GM19099 (cell line): ENCODE measurements around the gene CXCL12.

ENCODE experiments used
- POLR2A ChIP-seq: IDR thresholded peaks from 3 replicates; pipeline ENCODE4 v1.6.1; 2011; ENCODE audit warnings: low read depth; ENCODE audit not compliant: insufficient read length; ENCODE audit errors: extremely low read depth

Gene CXCL12

DNA sequence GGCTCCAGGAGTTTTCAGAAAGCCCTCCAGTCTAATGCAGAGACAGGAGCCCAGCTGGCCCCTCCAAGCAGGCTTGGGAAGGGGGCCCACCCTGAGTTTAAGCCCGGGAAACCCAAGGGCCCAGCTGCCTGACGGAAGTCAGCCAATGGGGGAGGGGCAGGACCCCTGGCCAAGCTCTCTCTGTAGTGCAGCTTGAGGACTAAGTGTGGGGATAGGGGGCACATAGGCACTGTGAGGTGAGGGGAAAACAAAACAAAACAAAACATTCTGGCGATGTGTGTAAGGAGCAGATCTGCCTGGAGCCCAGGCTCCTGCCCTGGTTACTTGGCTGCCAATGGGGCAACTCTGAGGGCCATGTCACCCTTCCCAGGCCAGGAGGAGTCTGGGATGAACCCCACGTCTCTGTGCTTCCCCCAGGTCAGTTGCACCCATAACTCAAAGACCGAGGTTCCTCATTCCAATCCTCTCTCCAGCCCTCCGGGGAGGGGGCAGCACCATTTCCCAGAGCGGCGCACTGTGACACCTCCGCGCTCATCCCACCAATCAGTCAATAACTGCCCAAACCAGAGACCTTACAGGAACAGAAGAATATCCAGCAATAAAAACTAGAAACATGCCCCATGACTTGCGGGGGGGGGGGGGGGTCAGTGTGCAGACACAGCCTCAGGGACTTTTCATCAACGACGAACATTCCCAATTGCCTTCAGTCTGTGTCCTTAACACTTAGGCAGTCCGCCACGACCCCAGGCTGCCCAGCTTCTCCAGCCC, 1.7 kb downstream of the CXCL12 start:
- no peak for TF ChIP-seq POLR2A

DNA sequence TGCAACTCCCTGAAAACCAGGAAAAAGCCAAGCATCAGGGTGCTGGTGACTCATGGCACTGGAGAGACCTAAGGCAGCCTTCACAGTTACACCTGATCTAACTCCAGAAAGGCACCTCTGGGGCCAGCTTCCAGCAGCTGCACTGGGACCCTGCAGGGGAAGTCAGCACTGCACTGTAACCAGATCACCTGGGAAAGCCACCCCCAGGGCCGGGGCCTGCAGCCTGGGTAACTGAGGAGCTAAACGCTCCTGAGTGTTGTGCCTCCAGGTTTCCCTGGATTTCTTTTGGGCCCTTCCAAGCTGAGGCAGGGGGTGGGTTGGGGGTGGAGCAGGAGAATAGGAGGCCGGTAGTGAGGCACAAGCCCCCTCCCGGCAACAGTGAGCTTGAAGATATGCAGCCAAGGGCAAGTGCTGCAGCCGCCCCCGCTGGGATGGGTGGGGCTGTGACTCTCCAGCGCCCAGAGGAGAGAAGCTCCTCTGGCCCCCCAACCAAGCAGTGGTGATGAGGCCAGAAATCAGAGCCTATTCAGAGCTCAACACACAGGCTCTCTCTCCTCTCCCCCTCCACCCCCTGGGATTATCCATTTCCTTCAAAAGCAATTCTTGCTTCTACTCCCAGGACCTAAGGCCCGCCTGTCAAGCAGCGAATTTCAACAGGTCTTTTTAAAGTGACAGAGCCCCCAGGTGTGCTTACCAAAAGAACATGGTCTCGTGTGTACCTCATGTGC, 2.6 kb downstream of the CXCL12 start:
- TF ChIP-seq POLR2A = no peak

GRCh38 chr10:44380829-44381600, 3.9 kb downstream of the CXCL12 start:
- no peak for TF ChIP-seq POLR2A

DNA sequence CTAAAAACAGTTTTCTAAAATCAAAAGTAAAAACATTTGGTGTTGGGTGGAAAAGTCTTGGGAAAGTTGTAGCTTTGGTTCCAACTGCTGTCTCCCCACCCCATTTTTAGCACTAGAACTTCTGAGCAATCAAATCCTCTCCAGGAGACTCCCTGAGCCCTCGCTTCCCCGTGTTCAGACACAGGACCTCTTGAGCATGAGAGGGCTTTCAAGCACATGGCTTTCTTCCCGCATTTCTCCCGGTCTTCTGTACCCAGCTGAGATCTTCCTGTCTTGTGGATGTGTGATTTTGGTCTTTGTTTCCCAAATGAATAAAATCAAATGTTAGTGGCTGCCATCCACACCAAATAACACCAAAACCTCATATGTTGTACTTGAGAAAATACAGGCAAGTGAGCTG, 5.0 kb downstream of the CXCL12 start:
- no peak for TF ChIP-seq POLR2A

DNA sequence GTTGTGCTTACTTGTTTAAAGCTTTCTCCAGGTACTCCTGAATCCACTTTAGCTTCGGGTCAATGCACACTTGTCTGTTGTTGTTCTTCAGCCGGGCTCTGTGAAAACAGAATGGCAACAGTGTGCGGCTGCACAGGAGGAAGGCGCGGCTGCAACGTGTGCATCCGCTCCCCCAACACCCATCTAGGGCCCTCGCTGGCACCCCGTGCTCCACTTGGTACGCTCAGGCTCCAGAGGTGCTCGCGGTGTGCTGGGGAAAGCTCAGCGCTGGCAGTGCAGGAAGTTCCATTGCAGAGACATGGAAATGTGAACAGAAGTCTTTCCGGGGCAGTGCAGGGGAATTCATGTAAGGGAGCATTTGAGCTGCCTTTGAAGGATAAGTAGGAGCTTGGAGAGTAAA, 6.3 kb downstream of the CXCL12 start:
- no peak for TF ChIP-seq POLR2A

- no peak for TF ChIP-seq POLR2A
Observed at GRCh38 chr10:44377651-44378310, 7.1 kb downstream of the CXCL12 start.

DNA sequence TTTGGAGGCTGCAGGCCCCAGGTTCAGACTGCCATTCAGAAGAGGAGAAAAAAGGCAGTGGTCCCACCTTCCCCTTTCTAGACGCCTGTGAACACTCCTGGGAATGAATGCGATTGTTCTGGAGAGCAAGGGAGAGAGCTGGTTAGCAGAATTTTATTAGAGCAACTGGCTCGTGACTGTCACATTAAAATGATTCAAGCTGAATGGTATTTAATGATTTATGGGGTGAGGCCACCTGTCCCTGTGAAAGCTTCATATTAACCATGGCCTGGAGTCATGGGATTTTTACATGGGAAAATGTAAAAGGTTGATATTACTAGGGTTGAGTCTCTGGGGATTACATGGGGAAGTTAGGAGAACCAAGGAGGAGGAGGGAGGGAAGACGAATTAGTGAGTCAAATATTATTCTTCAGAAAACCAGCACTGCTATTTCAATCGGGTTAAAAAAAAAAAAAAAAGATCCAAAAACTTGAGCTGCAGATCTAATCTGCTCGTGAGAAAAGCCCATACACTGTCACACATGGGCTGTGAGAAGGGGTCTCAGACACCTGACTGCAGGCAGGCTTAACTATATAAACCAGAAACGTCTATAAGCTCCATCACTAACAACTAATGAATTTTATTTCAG, 8.3 kb downstream of the CXCL12 start:
- TF ChIP-seq POLR2A = no peak

- no peak for TF ChIP-seq POLR2A
Observed at GRCh38 chr10:44374155-44374554, 10.7 kb downstream of the CXCL12 start.

DNA sequence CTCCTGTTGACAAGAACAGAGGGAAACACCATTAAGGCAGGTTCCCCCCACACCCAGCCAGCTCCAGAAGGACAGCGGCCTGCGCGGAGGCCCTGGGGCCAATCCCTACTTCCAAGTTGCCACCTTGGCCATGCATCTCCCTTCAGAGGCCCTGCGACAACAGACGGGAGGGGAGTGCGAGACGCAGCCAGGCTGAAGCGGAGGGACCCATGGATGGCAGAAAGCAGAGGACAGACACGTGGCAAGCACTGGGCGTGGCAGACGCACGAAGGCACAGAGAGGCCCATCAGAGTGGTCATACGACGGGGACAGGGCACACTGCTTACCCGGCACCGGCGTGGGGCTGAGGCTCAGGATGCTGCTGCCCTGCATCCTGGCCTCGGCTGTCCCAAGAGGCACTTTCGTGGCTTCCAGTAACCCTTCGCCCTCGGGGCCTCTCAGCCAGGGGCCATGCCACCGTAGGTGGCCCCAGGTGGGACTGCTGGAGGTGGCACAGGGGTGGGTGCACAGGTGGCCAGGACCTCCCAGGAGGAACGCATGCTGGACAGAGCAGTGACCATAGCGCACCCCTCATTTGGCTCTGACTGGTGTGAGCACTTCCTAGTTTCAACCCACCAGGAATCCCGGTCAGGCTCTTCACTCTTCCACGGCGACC, 11.4 kb downstream of the CXCL12 start:
- TF ChIP-seq POLR2A = no peak

- no peak for TF ChIP-seq POLR2A
Observed at GRCh38 chr10:44372181-44372580, 12.7 kb downstream of the CXCL12 start.

GRCh38 chr10:44370731-44371248, 14.1 kb downstream of the CXCL12 start:
- TF ChIP-seq POLR2A = no peak

GRCh38 chr10:44369854-44370253, 15.0 kb downstream of the CXCL12 start:
- TF ChIP-seq POLR2A = no peak

DNA sequence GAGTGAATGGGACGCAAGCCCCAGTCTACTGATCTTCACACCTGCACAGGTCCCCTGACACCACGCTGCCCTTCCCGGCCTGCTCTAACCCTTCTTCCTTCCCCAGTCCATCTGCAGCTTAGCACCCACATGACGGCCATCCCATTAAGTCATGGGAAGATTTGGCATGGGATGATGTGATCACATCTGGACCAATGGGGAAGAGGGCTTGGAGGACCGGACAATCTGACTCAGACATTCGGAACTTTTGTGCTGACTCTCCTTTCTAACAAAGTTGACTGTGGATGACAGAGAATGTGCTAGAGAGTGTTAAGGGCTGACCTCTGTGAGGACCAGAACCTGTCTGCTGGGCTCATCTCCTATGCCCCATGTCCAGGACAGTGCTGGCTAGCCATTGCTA, 15.6 kb downstream of the CXCL12 start:
- no peak for TF ChIP-seq POLR2A

- no peak for TF ChIP-seq POLR2A
Observed at GRCh38 chr10:44368637-44369036, 16.3 kb downstream of the CXCL12 start.
